Lung (tissue), 12 donors: Measurements from ENCODE around the gene CD34. TPM values are rescaled to one million over a fixed set of nuclear protein-coding genes. Genes with fewer than 3 reads are reported as not detected.

ENCODE experiments used
- ATAC-seq: fragments of 200-7000 bp; cut with Tn5 transposase; one replicate; pipeline ENCODE4 v1.9.1; 2020; ENCODE audit warnings: moderate number of reproducible peaks; ENCODE audit not compliant: insufficient read depth, low FRiP score
- DNase-seq, 3 donors: peaks; one replicate each; pipeline ENCODE4 v3.0.0-alpha.2; 2013 to 2017
- H3K27ac ChIP-seq, 2 donors: one replicate each; pipeline ENCODE4 v1.5.1; 2013; ENCODE audit warnings: mild to moderate bottlenecking in 2 of 2, moderate library complexity in 2 of 2, control low read depth in 1 of 2, inconsistent platforms in 1 of 2, low read depth in 1 of 2, low read length in 1 of 2
- H3K27me3 ChIP-seq, 3 donors: one replicate each; pipeline ENCODE4 v1.5.1; 2013; ENCODE audit warnings: low read length in 2 of 3; ENCODE audit not compliant: control insufficient read depth in 3 of 3, insufficient read depth in 3 of 3
- H3K36me3 ChIP-seq, 4 donors: one replicate each; pipeline ENCODE4 v1.5.1; 2013; ENCODE audit warnings: low read length in 4 of 4, mild to moderate bottlenecking in 1 of 4, moderate library complexity in 1 of 4; ENCODE audit not compliant: control insufficient read depth in 4 of 4, insufficient read depth in 4 of 4
- H3K4me1 ChIP-seq, 5 donors: one replicate each; pipeline ENCODE4 v1.5.1; 2013; ENCODE audit warnings: low read length in 5 of 5, mild to moderate bottlenecking in 2 of 5, moderate library complexity in 1 of 5; ENCODE audit not compliant: control insufficient read depth in 5 of 5, insufficient read depth in 5 of 5
- H3K4me3 ChIP-seq: one replicate; pipeline ENCODE4 v1.5.1; 2013; ENCODE audit warnings: mild to moderate bottlenecking, control low read depth, moderate library complexity
- H3K9ac ChIP-seq, 2 donors: one replicate each; pipeline ENCODE4 v1.5.1; 2013; ENCODE audit warnings: low read length in 2 of 2, control low read depth in 1 of 2; ENCODE audit not compliant: insufficient read depth in 1 of 2
- H3K9me3 ChIP-seq, 4 donors: one replicate each; pipeline ENCODE4 v1.5.1; 2013; ENCODE audit warnings: low read length in 3 of 4, mild to moderate bottlenecking in 1 of 4, moderate library complexity in 1 of 4; ENCODE audit not compliant: control insufficient read depth in 4 of 4, insufficient read depth in 3 of 4
- CTCF ChIP-seq: IDR thresholded peaks from 2 replicates; pipeline ENCODE4 v1.5.1; 2012; ENCODE audit warnings: mild to moderate bottlenecking; ENCODE audit errors: control extremely low read depth, extremely low read depth
- WGBS, 2 donors: extraction: QIAGEN DNeasy Blood & Tissue Kit; methylation state at CpG; one replicate each; pipeline ENCODE4 v1.1.7; 2013; 5-methylcytosine and 5-hydroxymethylcytosine counted together
- polyA plus RNA-seq, 2 donors: library from polyadenylated mRNA; stranded (reverse); fragments of 200-250 nt; gene quantifications; one replicate each; pipeline ENCODE4 v1.2.1, GENCODE V29; 2013
- total RNA-seq, 2 donors: library from RNA; depleted of rRNA in 1 of 2; stranded (reverse); fragments of >200 nt in 1 of 2; gene quantifications; one replicate each; pipeline ENCODE4 v1.2.1, GENCODE V29; 2014 to 2021
- donor health status: control.
- donor health status: control.
- donor health status: Bipolar disorder and iron deficiency.
- donor health status: healthy.
- donor health status: DM: yes; HTN: yes; CAD: no.

CD34 gene
- total and polyA plus RNA-seq, 4 donors: 23.6 to 81.9 (median 37.1) TPM

- no peaks in the 10 kb centered on the region for H3K9me3 ChIP-seq
Observed at GRCh38 chr1:207950750-207951149, 39.8 kb upstream of the CD34 start.

GRCh38 chr1:207949571-207950195 is 38.8 kb upstream of the CD34 start:
- H3K9ac ChIP-seq: no peak overlapping the region
- no peaks in the 10 kb centered on the region for H3K36me3 ChIP-seq
- peaks cover 0 to 11% (median 0%) of the 10 kb centered on the region in 5 donors for H3K4me1 ChIP-seq
- DNase-seq (no peak), ATAC-seq (no peak)
- no peaks in the 10 kb centered on the region for H3K9me3 ChIP-seq
- no peak for TF ChIP-seq CTCF
- peak overlapping the region in 1 of 2 donors; percentile 38 for H3K27ac ChIP-seq
- H3K4me3 ChIP-seq: no peak overlapping the region
- 82 to 83% methylated on average over 3 of the region's 3 CpGs for WGBS, 2 donors
- peaks cover 0 to 3% (median 0%) of the 10 kb centered on the region in 3 donors for H3K27me3 ChIP-seq

More at GRCh38 chr1:207950750-207951149, 39.8 kb upstream of the CD34 start:
- peaks cover 0 to 3% (median 0%) of the 10 kb centered on the region in 3 donors for H3K27me3 ChIP-seq
- ATAC-seq (no peak), DNase-seq (no peak)
- H3K4me3 ChIP-seq: no peak overlapping the region
- H3K27ac ChIP-seq: peak overlapping the region in 1 of 2 donors; percentile 23
- TF ChIP-seq CTCF: no peak
- 35 to 48% methylated on average over 2 of the region's 2 CpGs for WGBS, 2 donors
- H3K36me3 ChIP-seq: no peaks in the 10 kb centered on the region
- H3K4me1 ChIP-seq: peaks cover 0 to 11% (median 0%) of the 10 kb centered on the region in 5 donors
- no peak overlapping the region for H3K9ac ChIP-seq

GRCh38 chr1:207948536-207949250 is 37.8 kb upstream of the CD34 start:
- Histone ChIP-seq H3K4me3 (no peak overlapping the region), H3K36me3 (no peaks in the 10 kb centered on the region), H3K27me3 (peaks cover 0 to 3% (median 0%) of the 10 kb centered on the region in 3 donors), H3K4me1 (peaks cover 0 to 11% (median 0%) of the 10 kb centered on the region in 5 donors), H3K9me3 (no peaks in the 10 kb centered on the region), H3K27ac (peak overlapping the region in 1 of 2 donors; percentile 69), H3K9ac (no peak overlapping the region)
- WGBS, 2 donors: 59 to 75% methylated on average over 3 of the region's 3 CpGs
- TF ChIP-seq CTCF: no peak
- no peak for ATAC-seq
- DNase-seq: no peak
